ENCODE results near the gene AGPAT3.

AGPAT3 gene

DNA sequence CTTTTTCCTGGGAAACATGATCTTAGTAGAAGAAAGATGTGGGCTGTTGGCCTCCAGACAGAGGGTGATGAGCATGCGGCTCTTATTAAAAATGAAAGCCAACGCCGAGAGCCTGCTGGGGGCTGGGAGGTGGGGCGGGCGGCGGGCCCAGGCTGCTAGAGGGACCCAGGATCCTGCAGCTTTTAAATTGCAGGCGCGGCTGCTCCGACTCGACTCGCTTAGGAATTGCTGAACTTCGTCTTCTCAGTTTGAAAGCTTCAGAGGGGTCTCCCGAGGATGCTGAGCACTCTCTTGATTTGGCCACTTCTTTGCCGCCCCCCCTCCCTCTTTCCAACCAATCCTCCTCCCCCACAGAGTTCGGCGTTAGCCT is 1.2 kb downstream of the AGPAT3 start:
- no peak for DNase-seq

- DNase-seq, result no peak
Measured at GRCh38 chr21:43866659-43867331, 1.8 kb downstream of the AGPAT3 start.

- no peak for DNase-seq
Measured at GRCh38 chr21:43867332-43867703, 2.3 kb downstream of the AGPAT3 start.

DNA sequence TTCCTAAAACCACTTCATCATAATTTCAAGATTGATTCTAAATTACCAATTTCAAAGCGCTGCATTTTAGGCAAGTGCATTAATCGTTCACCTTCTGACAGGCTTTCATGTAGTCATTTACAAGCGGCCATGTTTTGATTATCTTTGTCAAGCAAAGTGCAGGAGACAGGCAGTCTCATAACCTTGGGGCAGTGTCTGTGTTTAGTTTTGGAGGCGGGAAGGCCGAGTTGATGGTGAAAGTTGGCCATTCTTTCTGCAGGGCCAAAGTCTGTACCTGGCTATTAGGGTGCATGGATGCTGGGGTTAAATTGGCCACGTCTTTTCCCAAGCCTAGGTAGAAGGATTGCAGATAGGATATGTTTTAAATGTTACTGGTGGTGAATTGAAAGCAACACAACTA is 2.9 kb downstream of the AGPAT3 start:
- DNase-seq, result no peak

GRCh38 chr21:43868461-43868860 is 3.4 kb downstream of the AGPAT3 start:
- DNase-seq, result no peak

GRCh38 chr21:43869486-43870325 is 4.7 kb downstream of the AGPAT3 start:
- DNase-seq, result no peak

GRCh38 chr21:43871487-43871886 is 6.5 kb downstream of the AGPAT3 start:
- DNase-seq, result no peak

DNA sequence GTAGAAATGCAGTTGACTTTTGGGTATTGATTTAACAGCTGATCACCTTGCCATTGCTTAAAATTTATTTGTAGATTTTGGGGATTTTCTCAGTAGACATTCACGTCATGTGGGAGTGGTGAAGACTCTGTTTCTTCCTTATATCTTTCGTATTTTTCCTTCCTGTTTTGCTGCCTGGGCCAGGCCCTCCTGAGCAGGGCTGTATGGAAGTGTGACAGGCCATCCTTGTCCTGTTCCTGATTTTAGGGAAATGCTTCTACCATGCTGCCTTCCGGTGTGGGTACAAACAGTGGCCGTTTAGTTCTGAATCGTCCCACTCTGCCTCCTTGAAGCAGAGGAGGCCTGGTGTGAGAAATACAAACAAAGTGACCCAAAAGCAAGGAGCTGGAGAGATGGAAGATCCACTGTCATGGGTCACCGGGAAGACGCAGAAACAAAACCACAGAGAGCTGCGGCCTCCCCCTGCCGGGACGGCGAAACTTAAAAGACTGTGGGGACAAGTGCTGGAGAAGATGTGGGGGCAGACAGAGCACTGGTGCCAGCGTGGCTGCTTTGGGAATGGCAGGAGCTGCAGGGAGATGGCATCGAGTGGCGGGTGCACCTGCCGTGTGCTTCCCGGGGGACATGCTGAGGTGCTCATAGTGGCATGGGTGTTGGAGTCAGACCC is 7.6 kb downstream of the AGPAT3 start:
- DNase-seq, result no peak

DNA sequence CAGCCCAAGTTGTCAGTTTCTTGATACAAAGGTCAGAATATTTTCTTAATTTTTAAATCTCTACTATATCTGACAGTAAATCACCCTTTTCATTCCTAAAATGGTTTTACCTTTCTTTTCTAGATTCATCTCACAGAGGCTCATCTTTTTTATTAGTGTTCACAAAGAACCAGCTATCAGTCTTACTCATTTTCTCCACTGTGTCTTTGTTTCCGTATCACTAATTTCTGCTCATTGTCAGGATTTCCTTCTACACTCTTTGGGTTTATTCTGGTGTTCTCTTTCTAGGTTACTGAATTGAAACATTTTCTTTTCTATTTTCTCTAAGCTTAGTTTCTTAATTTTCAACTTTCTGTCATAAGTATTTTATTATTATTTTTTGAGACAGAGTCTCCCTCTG is 8.7 kb downstream of the AGPAT3 start:
- no peak for DNase-seq

GRCh38 chr21:43874085-43874805 is 9.2 kb downstream of the AGPAT3 start:
- no peak for DNase-seq

GRCh38 chr21:43876605-43877004 is 11.6 kb downstream of the AGPAT3 start:
- no peak for DNase-seq

DNA sequence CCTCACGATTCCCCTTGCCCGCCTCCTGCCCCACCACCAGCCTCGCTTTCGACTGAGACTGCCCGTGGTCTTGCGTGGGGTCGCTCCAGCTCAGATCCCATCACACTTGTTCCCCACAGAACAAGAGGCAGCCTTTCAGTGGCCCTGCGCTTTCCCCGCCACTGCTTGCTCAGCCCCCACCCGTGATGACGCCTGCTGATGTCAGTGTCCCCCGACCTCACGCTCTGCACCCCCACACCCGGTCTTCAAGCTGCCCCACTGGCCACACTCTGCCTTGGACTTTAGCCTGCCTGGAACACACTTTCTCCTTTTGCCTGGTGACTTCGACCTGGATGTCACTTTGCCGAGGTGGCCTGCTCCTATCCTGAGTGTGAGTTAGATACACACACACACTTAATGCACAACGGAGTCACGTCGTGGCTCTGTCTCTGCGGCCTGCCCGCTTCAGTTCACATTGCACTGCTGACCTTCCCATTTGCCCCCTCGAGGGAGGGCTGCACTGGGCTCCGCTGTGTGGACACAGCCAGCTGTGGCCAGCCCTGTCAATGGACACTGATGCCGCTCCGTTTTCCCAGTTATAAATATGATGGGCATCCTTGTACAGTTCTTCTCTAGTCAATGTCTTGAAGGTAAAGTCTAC is 13.0 kb downstream of the AGPAT3 start:
- no peak for DNase-seq

DNA sequence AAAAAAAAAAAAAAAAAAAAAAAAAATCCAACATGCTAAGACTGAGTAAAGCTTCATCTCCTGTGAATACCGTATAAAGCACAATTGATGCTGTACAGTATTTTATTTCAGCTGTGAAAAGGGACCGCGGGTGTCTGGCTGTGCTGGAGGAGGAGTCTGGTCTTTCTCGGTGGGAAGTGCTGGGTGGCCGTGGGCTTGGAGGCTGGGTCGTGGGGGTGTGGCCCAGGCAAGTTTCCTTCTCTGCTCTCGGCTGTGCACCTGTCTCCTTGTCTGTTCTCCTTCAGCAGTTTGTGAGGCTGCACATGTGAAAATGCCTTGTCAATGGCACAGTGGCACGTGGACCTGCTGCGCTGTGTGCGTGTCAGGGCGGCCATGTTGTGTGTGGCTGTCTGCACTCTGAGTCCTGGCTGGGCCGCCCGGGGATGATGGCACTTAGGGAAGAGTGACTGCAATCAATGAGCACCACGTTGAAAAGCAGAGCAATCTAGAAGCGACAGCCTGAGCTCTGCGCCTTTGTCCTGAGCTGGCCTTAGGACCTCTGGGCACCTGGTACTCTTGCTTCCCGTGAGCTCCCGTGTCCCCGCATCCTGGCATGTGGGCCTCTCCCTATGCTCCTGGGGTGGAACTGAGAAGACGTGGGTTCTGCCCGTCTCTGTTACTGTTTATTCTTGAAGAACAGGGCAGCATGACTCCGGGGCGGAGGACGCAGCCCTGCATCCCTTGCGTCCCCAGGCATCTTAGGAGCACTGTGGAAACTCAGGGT is 14.5 kb downstream of the AGPAT3 start:
- DNase-seq, result no peak

DNA sequence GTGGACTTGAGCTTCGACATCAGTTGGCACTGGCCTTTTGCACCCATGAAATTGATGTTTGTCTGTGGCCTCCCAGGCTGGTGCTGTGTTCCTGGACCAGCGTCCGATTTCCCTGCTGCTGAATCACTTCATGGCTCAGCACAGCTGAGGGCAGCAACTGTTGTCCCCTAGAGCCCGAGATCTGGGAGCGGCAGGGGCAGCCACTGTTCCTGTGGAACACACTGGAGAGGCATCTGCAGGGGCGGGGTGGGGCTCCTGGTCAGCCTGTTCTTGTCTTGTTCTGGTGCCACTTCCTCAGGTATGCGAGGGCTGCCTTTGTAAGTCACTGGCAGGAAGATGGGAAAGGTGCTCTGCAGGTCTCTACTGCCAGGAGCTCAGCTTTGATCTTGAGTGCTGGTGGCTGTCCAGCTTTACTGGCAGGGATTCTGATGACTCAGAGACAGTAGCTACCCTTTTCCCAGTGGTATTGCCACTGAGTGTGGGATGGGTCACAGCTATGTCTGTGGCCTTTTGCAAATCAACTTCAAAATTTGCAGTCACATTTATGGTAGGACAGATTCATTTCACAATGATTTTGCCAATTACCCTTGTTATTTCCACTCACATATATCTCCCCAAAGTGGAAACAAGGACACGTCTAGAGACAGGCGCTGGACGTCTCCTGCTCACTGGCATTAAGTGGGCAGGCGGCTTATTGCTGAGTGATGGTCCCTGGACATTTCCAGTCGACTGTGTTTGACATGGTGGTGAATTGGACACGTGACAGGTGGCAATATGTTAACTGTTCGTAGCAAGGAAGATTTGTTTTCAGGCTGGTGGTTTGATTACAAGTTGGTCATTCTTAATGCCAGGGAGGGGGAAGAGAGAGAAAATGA is 15.3 kb downstream of the AGPAT3 start:
- no peak for DNase-seq

- no peak for DNase-seq
Measured at GRCh38 chr21:43881283-43881682, 16.3 kb downstream of the AGPAT3 start.

DNA sequence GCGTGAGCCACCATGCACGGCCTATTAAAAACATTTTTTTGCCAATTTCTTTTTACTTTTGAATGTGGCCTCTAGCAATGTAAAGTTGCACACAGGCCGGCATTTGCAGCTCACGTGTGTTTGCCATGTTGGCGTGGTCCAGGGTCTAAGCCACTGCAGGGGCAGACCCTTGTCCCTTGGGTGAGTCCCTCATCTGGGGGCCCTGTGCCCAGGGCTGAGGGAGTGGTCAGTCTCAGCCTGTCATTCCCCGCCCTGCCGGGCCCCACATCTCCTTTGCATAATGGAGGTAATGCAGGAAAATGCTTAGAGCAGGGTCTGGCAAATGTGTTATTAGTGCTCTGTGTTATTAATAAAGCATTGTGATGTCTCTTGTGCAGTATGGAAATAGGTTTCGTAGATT is 16.9 kb downstream of the AGPAT3 start:
- DNase-seq, result no peak

DNA sequence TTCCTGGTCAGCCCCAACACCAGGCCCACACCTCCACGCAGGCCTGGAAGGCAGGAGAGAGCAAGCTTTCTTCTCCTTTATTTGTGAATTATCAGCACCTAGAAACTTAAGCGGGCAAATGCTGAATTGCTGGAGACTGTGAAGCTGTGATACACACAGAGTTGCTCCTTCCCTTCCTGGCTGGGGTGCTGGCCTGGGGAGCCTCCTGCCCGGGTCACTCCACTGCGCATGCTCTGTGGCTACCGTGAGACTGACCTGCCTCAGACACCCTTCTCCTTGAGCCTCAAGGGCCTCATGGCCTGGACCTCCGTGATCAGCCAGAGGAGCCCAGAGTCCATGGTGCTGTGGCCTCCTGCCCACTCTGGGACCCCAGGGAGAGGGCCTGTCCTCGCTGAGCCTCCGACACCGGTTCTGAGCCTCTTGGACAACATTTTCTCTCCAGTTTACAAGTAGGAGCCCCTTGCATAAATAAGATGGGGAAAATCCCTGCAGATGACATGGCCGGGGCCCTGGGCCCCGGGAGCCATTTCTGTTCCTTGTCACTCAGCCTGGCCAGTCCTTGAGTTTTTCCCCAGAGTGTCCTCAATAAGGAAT is 18.0 kb downstream of the AGPAT3 start:
- DNase-seq, result no peak

DNA sequence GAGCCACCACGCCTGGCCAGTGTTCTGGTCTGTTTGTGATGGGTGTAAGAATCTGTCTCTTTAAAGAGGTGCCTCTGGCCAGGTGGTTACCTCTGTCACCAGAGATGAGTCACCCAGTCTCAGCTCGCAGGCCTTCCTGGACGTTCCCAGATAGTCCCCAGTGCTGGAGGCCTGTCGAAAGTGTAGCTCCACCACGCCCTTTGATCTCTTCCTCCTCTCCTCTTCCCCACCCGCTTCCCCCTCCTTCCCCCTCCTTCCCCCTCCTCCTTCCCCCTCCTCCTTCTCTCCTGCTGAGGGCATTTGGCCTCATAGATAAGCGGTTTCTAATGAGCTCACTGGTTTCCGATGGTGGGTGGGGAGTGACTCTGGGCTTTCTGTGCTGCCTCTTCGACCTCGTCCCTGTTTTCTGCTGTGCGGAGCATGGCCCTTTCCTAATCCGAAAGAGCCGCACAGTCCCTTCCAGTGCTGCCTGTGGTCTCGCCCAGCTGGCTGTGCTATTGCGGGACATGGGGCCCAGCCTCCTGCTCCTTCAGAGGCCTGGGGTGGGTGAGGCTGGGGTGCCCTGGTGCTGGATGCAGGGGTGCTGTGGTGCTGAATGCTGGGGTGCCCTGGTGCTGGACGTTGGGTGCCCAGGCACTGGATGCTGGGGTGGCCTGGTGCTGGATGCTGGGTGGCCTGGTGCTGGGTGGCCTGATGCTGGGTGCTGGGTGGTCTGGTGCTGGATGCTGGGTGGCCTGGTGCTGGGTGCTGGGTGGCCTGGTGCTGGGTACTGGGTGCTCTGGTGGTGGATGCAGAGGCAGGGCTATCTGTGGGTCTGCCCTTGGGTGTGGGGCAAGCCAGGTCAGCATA is 19.2 kb downstream of the AGPAT3 start:
- DNase-seq, result no peak

DNA sequence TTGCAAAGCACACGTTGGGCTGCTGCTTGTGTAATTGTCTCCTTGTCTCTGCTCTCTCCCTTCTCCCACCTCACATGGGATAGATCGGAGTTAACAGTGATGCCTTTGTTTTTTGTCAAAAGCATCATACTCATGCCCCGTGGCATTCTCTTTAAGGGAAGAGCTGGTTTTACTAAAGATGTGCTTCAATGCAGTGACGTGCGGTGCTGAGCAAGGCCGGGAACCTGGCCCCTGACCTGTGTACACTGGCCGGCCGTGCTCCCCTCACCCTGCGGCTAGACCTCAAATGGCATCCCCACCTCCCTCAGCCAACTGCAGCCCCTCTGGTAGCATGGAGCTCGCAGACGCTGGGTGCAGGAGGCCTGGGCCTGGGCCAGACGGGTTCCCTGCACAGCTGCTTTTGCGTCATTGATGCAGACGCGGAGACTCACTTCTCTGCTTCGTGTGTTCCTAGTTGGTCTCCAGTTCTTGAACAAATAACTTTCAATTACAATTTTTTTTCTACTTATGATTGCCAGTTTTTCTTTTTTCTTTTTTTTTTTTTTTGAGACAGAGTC is 19.9 kb downstream of the AGPAT3 start:
- no peak for DNase-seq
